ENCODE data around the gene KMT2A. TPM values are rescaled to one million over a fixed set of nuclear protein-coding genes. Genes with fewer than 3 reads are reported as not detected.

Gene KMT2A
- total and polyA plus RNA-seq, 2 donors from 2014 or later = 5.6 to 85.1 TPM

- Histone ChIP-seq H3K4me1 (ENCODE audit: control insufficient read depth in 2 of 3, insufficient read depth in 2 of 3, low read depth in 1 of 3, low read length in 3 of 3) (no peaks in the 10 kb centered on the region), H3K4me3 (ENCODE audit: low read length in 3 of 3) (no peak overlapping the region), H3K36me3 (ENCODE audit: control insufficient read depth in 2 of 3, insufficient read depth in 3 of 3, low read length in 3 of 3) (peaks cover 30 to 76% (median 52%) of the 10 kb centered on the region in 3 donors), H3K9me3 (ENCODE audit: control insufficient read depth in 2 of 3, insufficient read depth in 1 of 3, low read length in 3 of 3) (no peaks in the 10 kb centered on the region), H3K27me3 (ENCODE audit: control insufficient read depth, insufficient read depth, low read length) (no peaks in the 10 kb centered on the region), H3K27ac (ENCODE audit: low read depth in 2 of 2, low read length in 2 of 2) (no peak overlapping the region), H3K9ac (ENCODE audit: low read length in 3 of 3) (no peak overlapping the region)
- FAIRE-seq = no peak
- TF ChIP-seq, protein P1, sequence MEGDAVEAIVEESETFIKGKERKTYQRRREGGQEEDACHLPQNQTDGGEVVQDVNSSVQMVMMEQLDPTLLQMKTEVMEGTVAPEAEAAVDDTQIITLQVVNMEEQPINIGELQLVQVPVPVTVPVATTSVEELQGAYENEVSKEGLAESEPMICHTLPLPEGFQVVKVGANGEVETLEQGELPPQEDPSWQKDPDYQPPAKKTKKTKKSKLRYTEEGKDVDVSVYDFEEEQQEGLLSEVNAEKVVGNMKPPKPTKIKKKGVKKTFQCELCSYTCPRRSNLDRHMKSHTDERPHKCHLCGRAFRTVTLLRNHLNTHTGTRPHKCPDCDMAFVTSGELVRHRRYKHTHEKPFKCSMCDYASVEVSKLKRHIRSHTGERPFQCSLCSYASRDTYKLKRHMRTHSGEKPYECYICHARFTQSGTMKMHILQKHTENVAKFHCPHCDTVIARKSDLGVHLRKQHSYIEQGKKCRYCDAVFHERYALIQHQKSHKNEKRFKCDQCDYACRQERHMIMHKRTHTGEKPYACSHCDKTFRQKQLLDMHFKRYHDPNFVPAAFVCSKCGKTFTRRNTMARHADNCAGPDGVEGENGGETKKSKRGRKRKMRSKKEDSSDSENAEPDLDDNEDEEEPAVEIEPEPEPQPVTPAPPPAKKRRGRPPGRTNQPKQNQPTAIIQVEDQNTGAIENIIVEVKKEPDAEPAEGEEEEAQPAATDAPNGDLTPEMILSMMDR (IDR thresholded peaks at IDR 0.05; ENCODE audit: borderline replicate concordance, extremely low read depth, insufficient read depth) = no peak
- DNase-seq = no peak
- intact Hi-C loops (cut with DNase I) = no loop called here
Observed at GRCh38 chr11:118497831-118498230, 61.5 kb downstream of the KMT2A start.

GRCh38 chr11:118503216-118503615 lies 66.9 kb downstream of the KMT2A start:
- intact Hi-C loops (cut with DNase I) = no loop called here
- no peaks in the 10 kb centered on the region for H3K4me1 ChIP-seq (ENCODE audit: control insufficient read depth in 2 of 3, insufficient read depth in 2 of 3, low read depth in 1 of 3, low read length in 3 of 3)
- TF ChIP-seq, protein P1 (IDR thresholded peaks at IDR 0.05; ENCODE audit: borderline replicate concordance, extremely low read depth, insufficient read depth) = no peak
- FAIRE-seq = no peak
- no peaks in the 10 kb centered on the region for H3K27me3 ChIP-seq (ENCODE audit: control insufficient read depth, insufficient read depth, low read length)
- no peak overlapping the region for H3K4me3 ChIP-seq (ENCODE audit: low read length in 3 of 3)
- no peak overlapping the region for H3K27ac ChIP-seq (ENCODE audit: low read depth in 2 of 2, low read length in 2 of 2)
- peaks cover 24 to 88% (median 56%) of the 10 kb centered on the region in 3 donors for H3K36me3 ChIP-seq (ENCODE audit: control insufficient read depth in 2 of 3, insufficient read depth in 3 of 3, low read length in 3 of 3)
- no peak for DNase-seq
- H3K9me3 ChIP-seq (ENCODE audit: control insufficient read depth in 2 of 3, insufficient read depth in 1 of 3, low read length in 3 of 3) = no peaks in the 10 kb centered on the region
- H3K9ac ChIP-seq (ENCODE audit: low read length in 3 of 3) = no peak overlapping the region

DNA sequence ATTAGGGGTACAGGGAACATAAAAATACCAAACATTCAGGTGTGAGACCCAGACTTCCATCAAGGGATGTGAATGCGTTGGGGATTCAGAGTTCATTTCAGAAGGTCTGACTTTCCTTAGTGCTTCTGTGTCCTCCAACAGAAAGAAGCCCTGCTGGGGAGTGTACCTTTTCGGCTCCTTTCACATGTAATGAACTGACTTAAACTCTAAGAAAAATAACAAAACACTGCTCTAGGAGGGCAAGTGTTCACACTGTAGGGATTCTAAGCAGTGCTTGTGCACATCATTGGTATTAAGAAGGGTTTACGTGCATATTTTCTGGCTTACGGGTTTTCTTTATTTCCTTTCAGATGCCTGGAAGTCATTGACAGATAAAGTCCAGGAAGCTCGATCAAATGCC lies 75.3 kb downstream of the KMT2A start:
- Histone ChIP-seq H3K9ac (ENCODE audit: low read length in 3 of 3) (no peak overlapping the region), H3K4me3 (ENCODE audit: low read length in 3 of 3) (no peak overlapping the region), H3K27me3 (ENCODE audit: control insufficient read depth, insufficient read depth, low read length) (no peaks in the 10 kb centered on the region), H3K36me3 (ENCODE audit: control insufficient read depth in 2 of 3, insufficient read depth in 3 of 3, low read length in 3 of 3) (peaks cover 19 to 62% (median 40%) of the 10 kb centered on the region in 3 donors), H3K27ac (ENCODE audit: low read depth in 2 of 2, low read length in 2 of 2) (no peak overlapping the region), H3K9me3 (ENCODE audit: control insufficient read depth in 2 of 3, insufficient read depth in 1 of 3, low read length in 3 of 3) (peaks cover 0 to 2% (median 0%) of the 10 kb centered on the region in 3 donors), H3K4me1 (ENCODE audit: control insufficient read depth in 2 of 3, insufficient read depth in 2 of 3, low read depth in 1 of 3, low read length in 3 of 3) (no peaks in the 10 kb centered on the region)
- intact Hi-C loops (cut with DNase I) = no loop called here
- TF ChIP-seq, protein P1 (IDR thresholded peaks at IDR 0.05; ENCODE audit: borderline replicate concordance, extremely low read depth, insufficient read depth) = no peak
- no peak for DNase-seq
- FAIRE-seq = no peak

DNA sequence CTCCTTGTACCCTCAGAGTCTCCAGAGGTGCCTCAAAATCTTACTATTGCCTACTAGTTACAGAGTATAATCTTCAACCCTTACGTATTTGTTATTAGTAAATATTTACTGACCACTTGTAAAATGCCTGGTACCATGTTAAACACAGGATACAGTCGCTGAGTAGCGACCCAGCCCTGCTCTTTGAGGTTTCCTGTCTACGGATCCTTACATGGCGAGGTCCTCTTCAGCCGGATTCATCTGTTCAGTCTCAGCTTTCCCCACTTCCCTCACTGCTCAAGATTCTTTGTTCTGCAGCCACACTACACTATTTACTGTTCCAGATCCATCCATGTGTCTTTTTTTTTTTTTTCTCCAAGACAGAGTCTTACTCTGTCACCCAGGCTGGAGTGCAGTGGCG lies 77.8 kb downstream of the KMT2A start:
- H3K27ac ChIP-seq (ENCODE audit: low read depth in 2 of 2, low read length in 2 of 2) = no peak overlapping the region
- intact Hi-C loops (cut with DNase I) = no loop called here
- no peak overlapping the region for H3K4me3 ChIP-seq (ENCODE audit: low read length in 3 of 3)
- TF ChIP-seq, protein P1 (IDR thresholded peaks at IDR 0.05; ENCODE audit: borderline replicate concordance, extremely low read depth, insufficient read depth) = no peak
- DNase-seq (no peak), FAIRE-seq (no peak)
- H3K4me1 ChIP-seq (ENCODE audit: control insufficient read depth in 2 of 3, insufficient read depth in 2 of 3, low read depth in 1 of 3, low read length in 3 of 3) = peaks cover 0 to under 1% (median 0%) of the 10 kb centered on the region in 3 donors
- H3K9ac ChIP-seq (ENCODE audit: low read length in 3 of 3) = no peak overlapping the region
- H3K9me3 ChIP-seq (ENCODE audit: control insufficient read depth in 2 of 3, insufficient read depth in 1 of 3, low read length in 3 of 3) = peaks cover 0 to 2% (median 0%) of the 10 kb centered on the region in 3 donors
- peaks cover 22 to 57% (median 40%) of the 10 kb centered on the region in 3 donors for H3K36me3 ChIP-seq (ENCODE audit: control insufficient read depth in 2 of 3, insufficient read depth in 3 of 3, low read length in 3 of 3)
- H3K27me3 ChIP-seq (ENCODE audit: control insufficient read depth, insufficient read depth, low read length) = no peaks in the 10 kb centered on the region
